OCI-LY7 (cell line): ENCODE measurements around the gene NAGLU. TPM values are rescaled to one million over a fixed set of nuclear protein-coding genes. Genes with fewer than 3 reads are reported as not detected.

Experiments used
- Bru-seq: library from RNA; stranded (reverse); fragments of 400-500 nt; gene quantifications from one replicate; lab custom pipeline; 2021; lab: Mats Ljungman, UMichigan
- BruChase-seq, 2 experiments: library from RNA; stranded (reverse); fragments of 400-500 nt; gene quantifications; one replicate each; lab custom pipeline; 2021; lab: Mats Ljungman, UMichigan
- BruUV-seq: library from RNA; stranded (reverse); fragments of 400-500 nt; replicated peaks from 2 replicates; lab custom pipeline; 2021; lab: Mats Ljungman, UMichigan
- CTCF ChIA-PET: fragments of 300-600 bp; sonication (Branson Sonifier 250); formaldehyde crosslinking; loops from one replicate; lab custom pipeline; 2022; ENCODE audit warnings: antibody characterized with exemption; ENCODE audit not compliant: unreplicated experiment; lab: Charles Lee
- POLR2A ChIA-PET: fragments of 300-600 bp; sonication (Branson Sonifier 250); formaldehyde crosslinking; loops from one replicate; lab custom pipeline; 2022; ENCODE audit warnings: antibody characterized with exemption; lab: Charles Lee
- DNase-seq: peaks from one replicate; pipeline ENCODE4 v3.0.0-alpha.2; 2015; ENCODE audit warnings: low spot score
- H2AFZ ChIP-seq: fragments of 200-600 bp; sonication (generic), shearing (Covaris generic); 2 replicates; pipeline ENCODE4 v1.6.1; 2014; ENCODE audit warnings: mild to moderate bottlenecking, antibody characterized with exemption, low read length, moderate library complexity
- H3K27ac ChIP-seq: fragments of 200-600 bp; sonication (generic); 2 replicates; pipeline ENCODE4 v1.5.1; 2014; ENCODE audit warnings: mixed run types, low read depth, mild to moderate bottlenecking, moderate library complexity, low read length, inconsistent platforms; ENCODE audit not compliant: poor library complexity, severe bottlenecking
- H3K36me3 ChIP-seq: fragments of 200-600 bp; sonication (generic); 2 replicates; pipeline ENCODE4 v1.6.1; 2014; ENCODE audit warnings: mild to moderate bottlenecking, antibody characterized with exemption, low read length, moderate library complexity, mixed read lengths; ENCODE audit not compliant: insufficient read depth
- H3K4me1 ChIP-seq: fragments of 200-600 bp; sonication (generic); 2 replicates; pipeline ENCODE4 v1.5.1; 2014; ENCODE audit warnings: mild to moderate bottlenecking, low read length; ENCODE audit not compliant: insufficient read depth, poor library complexity, severe bottlenecking
- H3K4me2 ChIP-seq: fragments of 200-600 bp; sonication (generic); 2 replicates; pipeline ENCODE4 v1.6.1; 2014; ENCODE audit warnings: mild to moderate bottlenecking, low read length
- H3K4me3 ChIP-seq: fragments of 200-600 bp; sonication (generic); 2 replicates; pipeline ENCODE4 v1.5.1; 2014; ENCODE audit warnings: mild to moderate bottlenecking, low read depth, low read length; ENCODE audit not compliant: poor library complexity, severe bottlenecking
- H3K79me2 ChIP-seq: fragments of 200-600 bp; sonication (generic); 2 replicates; pipeline ENCODE4 v1.6.1; 2016; ENCODE audit warnings: low read depth, mild to moderate bottlenecking, low read length, moderate library complexity, mixed read lengths; ENCODE audit not compliant: insufficient read depth
- H3K9me2 ChIP-seq: fragments of 200-600 bp; sonication (generic); 2 replicates; pipeline ENCODE4 v1.6.1; 2016; ENCODE audit warnings: mild to moderate bottlenecking, low read length, mixed read lengths; ENCODE audit not compliant: insufficient read depth
- H3K9me3 ChIP-seq: fragments of 200-600 bp; sonication (generic); 2 replicates; pipeline ENCODE4 v1.6.1; 2014; ENCODE audit warnings: mild to moderate bottlenecking, mixed run types, low read length, mixed read lengths
- H4K20me1 ChIP-seq: fragments of 200-600 bp; sonication (generic); 2 replicates; pipeline ENCODE4 v1.6.1; 2014; ENCODE audit warnings: mild to moderate bottlenecking, antibody characterized with exemption, low read length, moderate library complexity, mixed read lengths; ENCODE audit not compliant: insufficient read depth
- EZH2phosphoT487 ChIP-seq: fragments of 200-600 bp; sonication (generic); IDR thresholded peaks from 2 replicates; pipeline ENCODE4 v1.6.1; 2018; ENCODE audit warnings: low read depth, borderline replicate concordance, mild to moderate bottlenecking, mixed run types, antibody characterized with exemption, low read length, moderate library complexity, mixed read lengths
- intact Hi-C: fragments of 100-400 bp; cut with micrococcal nuclease; formaldehyde crosslinking; loops from one replicate; pipeline ENCODE4 v1.10.0; 2022; ENCODE audit not compliant: unreplicated experiment
- long read RNA-seq: library from polyadenylated mRNA; stranded (forward); transcript quantifications from one replicate; pipeline ENCODE4 v2.0.0, GENCODE V29; 2022
- total RNA-seq, 2 experiments: library from RNA; depleted of rRNA in 1 of 2; stranded (reverse); fragments of >200 nt in 1 of 2; shearing (Covaris generic) in 1 of 2; gene quantifications; 2 replicates each; pipeline ENCODE4 v1.2.3, GENCODE V29; 2014 to 2022
- TF ChIP-seq, protein P1 (sequence below): fragments of 200-600 bp; sonication (generic); conservative IDR thresholded peaks from 2 replicates; pipeline ENCODE4 v1.5.1; 2014; ENCODE audit warnings: mild to moderate bottlenecking, antibody characterized with exemption, low read length, moderate library complexity, mixed read lengths

NAGLU gene
- total RNA-seq (2014; rRNA removed; shearing (Covaris generic)) (25.3 and 37.6 TPM in 2 replicates), total RNA-seq (2022) (42.8 and 46.6 TPM in 2 replicates), Bru-seq, nascent RNA (percentile 61 among the genes with signal in this experiment), BruChase-seq, experiment 1, labeled RNA remaining after a 6-hour chase (percentile 75 among the genes with signal in this experiment), BruChase-seq, experiment 2, labeled RNA remaining after a 2-hour chase (percentile 71 among the genes with signal in this experiment)
- long read RNA-seq, transcript NAGLU-201 (6 exons, 2,544 nt) = major isoform, 32 of 73 reads
- long read RNA-seq, partial matches to known transcripts = 22 of 73 reads
- long read RNA-seq, other reads (novel, unspliced or antisense) = 17 of 73 reads

- TF ChIP-seq, protein P1, sequence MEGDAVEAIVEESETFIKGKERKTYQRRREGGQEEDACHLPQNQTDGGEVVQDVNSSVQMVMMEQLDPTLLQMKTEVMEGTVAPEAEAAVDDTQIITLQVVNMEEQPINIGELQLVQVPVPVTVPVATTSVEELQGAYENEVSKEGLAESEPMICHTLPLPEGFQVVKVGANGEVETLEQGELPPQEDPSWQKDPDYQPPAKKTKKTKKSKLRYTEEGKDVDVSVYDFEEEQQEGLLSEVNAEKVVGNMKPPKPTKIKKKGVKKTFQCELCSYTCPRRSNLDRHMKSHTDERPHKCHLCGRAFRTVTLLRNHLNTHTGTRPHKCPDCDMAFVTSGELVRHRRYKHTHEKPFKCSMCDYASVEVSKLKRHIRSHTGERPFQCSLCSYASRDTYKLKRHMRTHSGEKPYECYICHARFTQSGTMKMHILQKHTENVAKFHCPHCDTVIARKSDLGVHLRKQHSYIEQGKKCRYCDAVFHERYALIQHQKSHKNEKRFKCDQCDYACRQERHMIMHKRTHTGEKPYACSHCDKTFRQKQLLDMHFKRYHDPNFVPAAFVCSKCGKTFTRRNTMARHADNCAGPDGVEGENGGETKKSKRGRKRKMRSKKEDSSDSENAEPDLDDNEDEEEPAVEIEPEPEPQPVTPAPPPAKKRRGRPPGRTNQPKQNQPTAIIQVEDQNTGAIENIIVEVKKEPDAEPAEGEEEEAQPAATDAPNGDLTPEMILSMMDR = no peak
- no peak for TF ChIP-seq EZH2phosphoT487
- Histone ChIP-seq H2AFZ (peak within 1 kb of the TSS; percentile 66), H3K4me3 (peak within 1 kb of the TSS; percentile 79), H4K20me1 (no peaks in the 10 kb centered on the region), H3K9me3 (no peaks in the 10 kb centered on the region), H3K4me2 (peak within 1 kb of the TSS; percentile 80), H3K27ac (peak within 1 kb of the TSS; percentile 60), H3K4me1 (peaks cover 25% of the 10 kb centered on the region), H3K79me2 (peaks cover 4% of the 10 kb centered on the region; the same call in 1 of the 2 replicates), H3K9me2 (no peaks in the 10 kb centered on the region), H3K36me3 (peaks cover 9% of the 10 kb centered on the region)
- peak; percentile 96 for DNase-seq
- no TSS peak for BruUV-seq
- ChIA-PET CTCF (no interaction called here), POLR2A (no interaction called here)
- intact Hi-C loops = loop anchor here (5.0 kb wide), 1 partner anchor 404 kb away; no protein-coding TSS in a partner anchor
These were observed at the start of gene NAGLU for GRCh38 chr17:42536048-42536371. TSS of gene NAGLU (plus strand) at chr17:42536241. CDS start at chr17:42536273, 32 bp downstream.

DNA sequence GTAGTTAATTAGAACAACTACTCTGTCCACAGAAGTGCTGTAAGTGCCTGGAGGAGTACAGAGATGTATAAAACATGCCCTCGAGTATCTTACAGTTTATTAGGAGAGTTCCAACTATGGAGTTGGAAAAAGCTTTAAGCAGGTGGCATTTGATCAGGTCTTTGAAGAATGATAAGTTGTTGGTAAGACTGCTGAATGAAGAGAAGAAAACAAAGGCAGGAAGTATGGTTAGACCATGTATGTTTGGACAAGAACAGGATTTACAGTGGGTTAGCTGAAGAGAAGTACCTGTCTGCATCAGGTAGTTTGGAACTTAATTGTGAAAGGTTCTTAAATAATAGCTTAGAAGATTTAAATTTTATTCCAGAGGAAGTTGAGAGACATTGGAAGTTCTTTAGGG lies 48.0 kb upstream of the NAGLU start:
- no peaks in the 10 kb centered on the region for H3K79me2 ChIP-seq
- no peaks in the 10 kb centered on the region for H3K9me3 ChIP-seq
- no peaks in the 10 kb centered on the region for H3K4me1 ChIP-seq
- peaks cover 78% of the 10 kb centered on the region for H3K36me3 ChIP-seq
- no peak overlapping the region for H3K27ac ChIP-seq
- H3K4me2 ChIP-seq = no peak overlapping the region
- no peaks in the 10 kb centered on the region for H3K9me2 ChIP-seq
- intact Hi-C loops = no loop called here
- no TSS peak for BruUV-seq
- ChIA-PET POLR2A (interaction anchor here (0.6 kb wide), 1 partner anchor 204 kb away, joined by 3 read pairs; no protein-coding TSS in a partner anchor), CTCF (no interaction called here)
- no peak for DNase-seq
- H4K20me1 ChIP-seq = no peaks in the 10 kb centered on the region
- no peak for TF ChIP-seq EZH2phosphoT487
- TF ChIP-seq, protein P1 = no peak
- no peak overlapping the region for H3K4me3 ChIP-seq
- H2AFZ ChIP-seq = no peak overlapping the region

DNA sequence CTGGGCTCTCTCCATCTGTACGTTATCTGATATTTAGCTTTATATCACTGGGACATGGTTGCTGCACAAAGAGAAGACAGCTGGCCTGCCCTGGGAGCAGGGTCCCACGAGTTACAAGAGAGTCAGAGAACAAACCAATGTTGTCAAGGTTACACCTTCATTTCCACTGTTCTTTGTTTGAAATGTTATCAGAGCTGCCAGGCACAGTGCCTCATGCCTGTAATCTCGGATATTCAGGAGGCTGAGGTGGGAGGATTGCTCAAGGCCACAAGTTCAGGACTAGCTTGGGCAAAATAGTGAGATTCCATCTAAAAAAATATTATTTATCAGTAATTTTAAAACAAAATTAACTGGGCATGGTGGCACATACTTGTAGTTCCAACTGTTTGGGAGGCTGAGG lies 42.7 kb upstream of the NAGLU start:
- no peaks in the 10 kb centered on the region for H3K9me2 ChIP-seq
- H3K9me3 ChIP-seq = no peaks in the 10 kb centered on the region
- H3K4me2 ChIP-seq = no peak overlapping the region
- TF ChIP-seq, protein P1 = no peak
- TF ChIP-seq EZH2phosphoT487 = no peak
- no peak for DNase-seq
- no peaks in the 10 kb centered on the region for H3K4me1 ChIP-seq
- peaks cover 65% of the 10 kb centered on the region for H3K36me3 ChIP-seq
- ChIA-PET POLR2A (no interaction called here), CTCF (no interaction called here)
- no peak overlapping the region for H3K4me3 ChIP-seq
- H2AFZ ChIP-seq = no peak overlapping the region
- no TSS peak for BruUV-seq
- H4K20me1 ChIP-seq = no peaks in the 10 kb centered on the region
- H3K79me2 ChIP-seq = no peaks in the 10 kb centered on the region
- intact Hi-C loops = no loop called here
- no peak overlapping the region for H3K27ac ChIP-seq
